ENCODE data around the gene MTURN. TPM values are rescaled to one million over a fixed set of nuclear protein-coding genes. Genes with fewer than 3 reads are reported as not detected.

The MTURN gene
- total RNA-seq, 4 donors from 2014 or later = 32.0 to 86.3 (median 44.0) TPM

GRCh38 chr7:30136117-30136731 lies 1.4 kb downstream of the MTURN start:
- TF ChIP-seq CTCF (IDR thresholded peaks at IDR 0.05) (no peak), POLR2A (IDR thresholded peaks at IDR 0.05) (peak in 1 of 2 donors; percentile 23)
- Histone ChIP-seq H3K4me1 (peaks cover 5 to 18% of the 10 kb centered on the region in 2 donors), H3K9me3 (no peaks in the 10 kb centered on the region), H3K4me3 (replicated peaks in 1 of 3) (peak overlapping the region; percentile 33 to 80 (median 73)), H3K36me3 (no peaks in the 10 kb centered on the region), H3K27ac (peak overlapping the region; percentile 52 to 89 (median 81)), H3K27me3 (no peaks in the 10 kb centered on the region)
- WGBS, 2 donors = 10 to 12% methylated on average over 29 to 36 of the region's 36 CpGs
- DNase-seq = peak; percentile 72 to 76
- intact Hi-C loops (cut with DNase I) = loop anchor here (10.0 kb wide), 1 partner anchor 111 kb away; the partner anchor contains the start of genes FKBP14 and PLEKHA8

GRCh38 chr7:30136743-30137485 lies 2.1 kb downstream of the MTURN start:
- H3K27ac ChIP-seq = peak overlapping the region in 2 of 3 donors; percentile 81 to 89
- intact Hi-C loops (cut with DNase I) = loop anchor here (10.0 kb wide), 1 partner anchor 112 kb away; the partner anchor contains the start of genes FKBP14 and PLEKHA8
- peaks cover 6 to 23% of the 10 kb centered on the region in 2 donors for H3K4me1 ChIP-seq
- no peak for DNase-seq
- H3K4me3 ChIP-seq (replicated peaks in 1 of 3) = peak overlapping the region in 1 of 3 donors; percentile 73
- no peak for TF ChIP-seq POLR2A (IDR thresholded peaks at IDR 0.05)
- TF ChIP-seq CTCF (IDR thresholded peaks at IDR 0.05) = no peak
- H3K9me3 ChIP-seq = no peaks in the 10 kb centered on the region
- no peaks in the 10 kb centered on the region for H3K36me3 ChIP-seq
- no peaks in the 10 kb centered on the region for H3K27me3 ChIP-seq
- 78 to 88% methylated on average over 7 of the region's 7 CpGs for WGBS, 2 donors

DNA sequence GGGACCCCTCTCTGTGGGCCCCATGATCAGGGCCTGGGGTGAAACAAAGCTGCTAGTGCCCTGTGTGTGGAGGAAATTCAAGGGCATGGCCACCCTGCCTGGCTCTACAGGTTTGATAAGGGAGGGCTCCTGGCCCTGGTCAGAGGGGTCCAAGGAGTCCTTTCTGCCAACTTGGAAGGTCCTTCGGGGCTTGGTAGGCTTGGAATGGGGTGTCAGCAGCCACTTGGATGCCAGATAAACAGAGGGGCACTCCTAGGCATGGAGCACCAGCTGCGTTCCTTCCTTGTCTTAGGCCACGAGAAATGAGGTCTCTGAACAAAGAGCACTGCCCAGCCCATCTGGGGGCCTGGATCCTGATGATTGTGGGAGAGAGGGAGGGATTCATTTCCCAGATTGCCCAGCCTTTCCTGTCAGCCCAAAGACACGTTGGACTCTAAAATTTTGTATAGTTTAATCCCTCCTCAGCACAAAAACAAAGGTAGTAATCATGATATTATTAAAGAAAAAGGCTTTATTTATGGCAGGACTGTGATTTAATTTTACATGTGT lies 5.1 kb downstream of the MTURN start:
- Histone ChIP-seq H3K4me1 (peaks cover 21 to 46% of the 10 kb centered on the region in 2 donors), H3K27me3 (no peaks in the 10 kb centered on the region), H3K9me3 (no peaks in the 10 kb centered on the region), H3K4me3 (replicated peaks in 1 of 3) (no peak overlapping the region), H3K36me3 (no peaks in the 10 kb centered on the region), H3K27ac (no peak overlapping the region)
- 78 to 86% methylated on average over 4 of the region's 4 CpGs for WGBS, 2 donors
- DNase-seq = no peak
- TF ChIP-seq POLR2A (IDR thresholded peaks at IDR 0.05) (no peak), CTCF (IDR thresholded peaks at IDR 0.05) (no peak)
- intact Hi-C loops (cut with DNase I) = loop anchor here (10.0 kb wide), 1 partner anchor 115 kb away; the partner anchor contains the start of genes FKBP14 and PLEKHA8

DNA sequence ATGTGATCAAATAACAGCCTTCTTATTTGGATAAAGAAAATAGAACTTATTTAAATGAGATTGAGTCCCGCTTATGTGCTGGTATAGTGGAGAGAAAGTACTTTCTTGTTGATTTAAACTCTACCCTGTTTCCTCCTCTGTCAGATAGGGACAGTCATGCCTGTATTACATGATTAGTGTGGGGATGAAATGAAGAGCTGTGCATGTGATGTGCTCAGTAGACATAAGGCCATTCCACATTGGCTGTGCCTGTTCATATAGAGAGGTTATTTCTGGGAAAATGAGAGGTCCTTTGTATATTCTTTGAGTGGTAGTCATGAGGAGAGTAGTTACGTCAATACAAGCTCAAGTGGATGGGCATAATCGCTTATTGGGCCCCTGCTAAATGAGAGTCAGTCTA lies 5.7 kb downstream of the MTURN start:
- H3K9me3 ChIP-seq = no peaks in the 10 kb centered on the region
- no peak for TF ChIP-seq POLR2A (IDR thresholded peaks at IDR 0.05)
- TF ChIP-seq CTCF (IDR thresholded peaks at IDR 0.05) = no peak
- no peak overlapping the region for H3K4me3 ChIP-seq (replicated peaks in 1 of 3)
- no peak for DNase-seq
- intact Hi-C loops (cut with DNase I) = no loop called here
- H3K27me3 ChIP-seq = no peaks in the 10 kb centered on the region
- H3K27ac ChIP-seq = no peak overlapping the region
- peaks cover 21 to 46% of the 10 kb centered on the region in 2 donors for H3K4me1 ChIP-seq
- no peaks in the 10 kb centered on the region for H3K36me3 ChIP-seq
- 93 to 95% methylated on average over 3 of the region's 3 CpGs for WGBS, 2 donors

Data from thyroid gland (tissue), 4 donors.